HG03045 (cell line): ENCODE measurements around the gene FYN.
"Not testable (repeated sequence)": the region's sequence is repeated elsewhere in the genome, so short reads cannot be mapped to it uniquely, and the experiment has no call there.

Source experiments
- ATAC-seq: cut with Tn5 transposase; IDR thresholded peaks from one replicate; pipeline ENCODE4 v1.9.1; 2021; ENCODE audit warnings: mild to moderate bottlenecking, moderate library complexity; ENCODE audit not compliant: unreplicated experiment

Gene FYN

DNA sequence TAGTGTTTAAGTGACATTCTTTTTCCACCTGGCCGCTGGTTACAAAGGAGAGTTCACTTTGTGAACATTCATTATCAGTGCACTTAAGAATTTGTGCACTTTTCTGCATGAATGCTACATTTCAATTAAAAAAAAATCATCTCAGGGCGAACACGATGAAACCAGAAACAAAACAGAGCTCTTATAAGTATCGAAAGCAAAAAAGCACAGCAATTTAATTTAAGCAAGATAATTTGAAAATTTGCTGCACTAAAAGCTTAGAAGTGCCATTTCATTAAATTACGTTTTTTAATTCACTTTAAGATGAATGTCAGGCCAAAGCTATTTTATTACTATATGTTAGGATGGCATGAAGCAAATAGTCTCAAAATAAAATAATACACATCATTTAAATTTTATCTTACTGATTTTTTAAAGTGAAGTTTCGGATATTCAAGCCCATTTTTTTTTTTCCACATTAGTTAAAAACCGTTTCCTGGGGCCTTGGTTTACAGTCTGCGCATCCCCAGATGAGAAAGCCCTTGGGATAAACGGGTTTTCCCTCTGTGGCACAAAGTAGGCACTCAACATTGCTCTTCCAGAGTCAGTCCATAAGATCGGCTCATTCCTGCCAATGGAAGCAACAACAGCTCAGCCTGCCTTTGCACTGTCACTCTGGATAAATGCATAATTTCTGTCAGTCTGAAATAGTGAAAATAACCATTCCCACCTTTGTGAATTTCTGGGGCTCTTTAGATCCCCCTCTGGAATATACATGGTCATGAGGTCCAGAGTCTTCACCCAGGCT, 80.1 kb downstream of the FYN start:
- no peak for ATAC-seq

DNA sequence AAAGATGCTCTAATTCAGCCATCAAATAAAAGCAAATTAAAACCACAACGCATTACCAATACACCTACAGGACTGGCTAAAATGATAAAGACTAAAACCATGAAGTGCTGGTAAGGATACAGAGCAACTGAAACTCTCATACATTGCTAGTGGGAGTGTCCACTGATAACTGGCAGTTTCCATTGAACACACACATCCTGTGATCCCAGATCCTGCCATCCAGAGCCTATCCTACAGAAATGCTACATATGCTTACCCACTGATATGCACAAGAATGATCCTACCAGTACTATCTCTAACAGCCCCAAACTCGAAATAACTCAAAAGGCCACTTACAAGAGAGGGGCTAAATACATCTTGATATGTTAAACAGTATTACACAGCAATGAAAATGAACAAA, 81.0 kb downstream of the FYN start:
- ATAC-seq, result no peak

DNA sequence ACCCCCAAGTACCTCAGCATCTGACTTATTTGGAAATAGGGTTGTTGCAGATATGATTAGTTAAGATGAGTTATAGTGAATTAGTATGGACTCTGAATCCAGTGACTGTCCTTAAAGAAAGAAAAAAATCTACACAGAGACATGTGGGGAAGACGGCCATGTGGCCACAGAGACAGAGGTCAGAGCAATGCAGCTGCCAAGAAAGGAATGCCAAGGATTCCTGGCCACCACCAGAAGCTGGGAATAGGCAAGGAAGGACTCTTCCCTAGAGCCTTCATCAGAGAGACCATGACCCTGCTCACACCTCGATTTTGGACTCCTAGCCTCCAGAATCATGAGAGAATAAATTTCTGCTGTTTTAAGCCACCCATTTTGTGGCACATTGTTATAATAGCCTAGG, 81.8 kb downstream of the FYN start:
- ATAC-seq, result no peak

DNA sequence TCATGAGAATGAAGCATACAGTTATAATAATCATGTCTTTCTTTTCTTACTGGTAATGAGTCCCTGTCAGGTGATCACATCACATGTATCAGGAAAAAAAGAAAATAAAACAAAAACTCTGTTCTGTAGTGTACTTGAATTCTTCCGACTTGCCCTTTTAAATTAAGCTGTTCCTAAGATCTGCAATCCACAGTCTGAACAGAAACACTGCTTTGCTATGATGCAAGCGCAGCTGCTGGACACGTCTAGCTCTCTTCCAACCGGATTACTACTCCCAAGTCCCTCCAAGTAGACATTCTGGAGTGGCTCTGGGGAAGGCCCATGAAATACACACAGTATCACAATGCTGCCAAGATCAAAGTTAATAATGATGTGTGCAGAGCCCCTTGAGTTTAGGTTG, 83.7 kb downstream of the FYN start:
- ATAC-seq, result no peak

DNA sequence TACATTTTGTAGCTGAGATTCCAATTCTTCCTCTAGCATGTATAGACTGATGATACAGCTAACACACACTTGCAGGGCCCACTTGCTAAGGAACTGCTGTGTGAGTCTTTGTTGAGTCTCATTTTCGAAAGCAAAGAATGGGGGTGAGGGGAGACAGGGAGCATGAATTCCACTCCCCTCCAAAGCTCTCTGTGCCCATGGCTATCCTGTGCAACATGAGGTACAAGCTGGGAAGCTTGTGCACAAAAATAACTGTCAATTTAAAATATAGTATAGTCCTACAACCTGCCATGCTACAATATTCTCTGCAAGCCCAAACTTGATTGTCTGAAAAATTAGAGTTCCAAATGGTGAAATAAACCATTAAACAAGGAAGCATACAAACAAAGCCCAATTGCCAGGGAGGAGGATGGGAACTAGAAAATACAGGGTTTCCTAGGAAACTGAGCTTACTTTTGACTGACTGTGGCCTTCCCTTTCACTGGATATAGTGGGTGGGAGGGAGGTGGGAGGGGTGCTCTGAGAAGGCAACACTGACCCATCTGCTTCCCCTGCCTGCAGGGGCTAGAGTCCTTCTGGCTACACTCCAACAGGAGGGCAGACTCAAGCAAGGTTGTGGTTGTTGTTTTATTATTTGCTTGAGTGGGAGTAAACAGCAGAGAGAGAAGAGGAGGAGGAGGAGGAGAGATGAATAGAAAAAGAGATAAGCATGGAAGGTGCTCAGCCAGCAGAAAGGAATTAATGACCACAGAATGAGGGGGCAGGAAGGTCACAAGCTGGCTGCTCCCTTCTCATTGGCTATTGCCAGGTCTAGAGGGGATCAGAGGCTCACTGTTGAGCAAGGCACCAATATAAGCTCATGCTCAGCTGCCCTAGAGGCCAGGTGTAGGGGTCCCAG, 84.6 kb downstream of the FYN start:
- ATAC-seq, result no peak

DNA sequence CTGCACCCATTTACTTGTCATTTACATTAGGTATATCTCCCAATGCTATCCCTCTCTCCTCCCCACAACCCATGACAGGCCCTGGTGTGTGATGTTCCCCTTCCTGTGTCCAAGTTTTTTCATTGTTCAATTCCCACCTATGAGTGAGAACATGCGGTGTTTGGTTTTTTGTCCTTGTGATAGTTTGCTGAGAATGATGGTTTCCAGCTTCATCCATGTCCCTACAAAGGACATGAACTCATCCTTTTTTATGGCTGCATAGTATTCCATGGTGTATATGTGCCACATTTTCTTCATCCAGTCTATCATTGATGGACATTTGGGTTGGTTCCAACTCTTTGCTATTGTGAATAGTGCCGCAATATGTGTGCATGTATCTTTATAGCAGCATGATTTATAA, 87.1 kb downstream of the FYN start:
- not testable (repeated sequence) for ATAC-seq

DNA sequence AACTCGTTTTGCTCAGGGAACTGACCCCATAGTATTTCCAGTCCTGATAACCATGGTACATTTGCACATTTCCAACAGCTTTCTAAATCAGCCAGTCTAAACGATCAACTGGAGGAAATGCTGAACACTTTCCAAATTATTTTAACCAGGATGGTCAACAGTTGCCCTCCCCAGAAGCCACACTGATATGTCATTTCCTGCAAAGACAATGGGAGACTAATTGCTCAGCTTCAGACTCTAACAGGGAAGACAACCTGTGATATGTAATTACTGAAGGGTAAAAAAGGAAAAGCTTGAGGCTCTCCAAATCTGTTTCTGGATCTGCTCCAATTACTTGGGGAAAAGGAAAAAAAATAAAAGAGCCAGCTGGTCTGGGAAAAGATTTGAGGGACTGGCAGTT, 88.8 kb downstream of the FYN start:
- no peak for ATAC-seq

DNA sequence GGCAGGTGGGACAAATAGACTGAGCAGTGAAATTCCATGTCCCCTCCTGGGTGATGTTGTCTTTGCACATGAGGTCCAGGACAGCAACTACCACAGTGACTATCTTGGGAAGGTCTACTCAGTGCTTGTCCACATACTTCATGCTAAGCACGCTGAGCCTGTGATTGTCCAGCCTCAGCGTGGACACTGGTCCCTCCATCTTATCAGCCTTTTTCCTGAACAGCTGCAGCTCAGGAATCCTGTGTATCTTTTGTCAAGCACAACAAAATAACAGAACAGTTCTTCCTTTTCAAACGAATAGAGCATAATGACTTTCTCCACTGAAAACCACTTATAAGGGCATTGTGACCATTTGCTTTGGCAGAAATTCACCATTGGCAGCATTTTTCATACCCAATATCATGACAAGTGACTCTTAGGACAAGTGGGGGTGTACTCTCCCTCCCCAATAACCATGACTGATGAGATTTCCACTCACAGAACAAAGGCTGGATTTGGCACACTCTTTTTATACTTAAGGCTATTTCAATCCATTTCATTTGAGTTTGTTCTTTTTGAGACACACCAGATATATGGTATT, 90.3 kb downstream of the FYN start:
- ATAC-seq, result no peak

DNA sequence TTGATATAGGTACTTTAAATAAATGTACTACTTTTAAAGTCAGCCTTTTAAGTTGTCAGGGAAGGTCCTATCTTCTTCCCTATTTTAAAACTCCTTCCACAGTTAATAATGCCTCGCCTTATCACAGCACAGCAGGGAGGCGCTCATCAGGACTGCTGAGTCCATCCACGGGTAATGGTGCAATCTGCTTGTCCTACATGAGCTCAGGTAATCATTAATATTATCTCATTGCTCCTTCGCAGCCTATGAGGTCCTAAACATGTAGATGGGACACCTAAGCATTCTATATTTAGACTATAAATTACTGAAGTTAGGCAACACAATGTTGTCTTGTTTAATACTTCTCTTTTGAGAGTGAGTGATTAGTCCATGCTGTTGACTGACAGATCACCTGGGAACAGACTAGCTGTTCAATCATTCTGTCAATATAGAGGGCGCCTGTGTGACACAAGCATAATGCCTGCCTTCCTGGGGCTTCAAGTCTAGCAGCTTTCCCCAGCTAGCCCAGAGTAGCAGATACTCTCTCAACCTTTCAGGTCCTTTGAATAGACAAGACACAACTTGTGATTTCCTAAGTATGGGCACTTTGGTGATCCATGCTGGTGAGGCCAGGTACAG, 91.0 kb downstream of the FYN start:
- no peak for ATAC-seq

DNA sequence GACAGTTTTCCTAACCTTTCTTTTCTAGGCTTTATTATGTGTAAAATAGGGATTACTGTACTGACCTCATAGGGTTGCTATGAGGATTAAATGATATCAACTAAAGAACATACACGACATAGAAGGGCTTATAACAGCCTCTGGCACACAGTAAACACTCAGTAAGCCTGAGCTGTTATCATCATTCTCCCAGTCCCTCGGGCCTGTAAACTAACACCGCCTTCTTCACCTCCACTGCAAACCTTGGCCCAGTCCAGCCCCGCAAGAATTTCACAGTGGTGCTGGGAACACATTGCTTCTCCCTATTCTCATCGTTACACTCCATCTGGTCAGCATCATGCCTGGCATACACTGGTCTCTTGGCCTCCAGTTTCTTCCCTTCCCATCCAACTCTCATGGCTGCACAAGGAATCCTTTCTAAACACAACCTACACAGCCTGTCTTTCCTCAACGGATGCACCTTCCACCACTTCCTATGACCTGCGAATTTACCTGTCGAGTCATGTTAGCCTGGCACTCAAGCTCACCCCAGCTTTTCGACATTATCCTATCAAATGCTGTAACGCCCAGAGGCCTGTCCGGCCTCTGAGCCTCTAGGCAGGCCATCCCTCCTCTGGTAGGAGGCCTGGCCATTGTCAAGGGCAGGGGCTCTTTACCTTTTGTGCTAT, 92.1 kb downstream of the FYN start:
- ATAC-seq, result no peak

DNA sequence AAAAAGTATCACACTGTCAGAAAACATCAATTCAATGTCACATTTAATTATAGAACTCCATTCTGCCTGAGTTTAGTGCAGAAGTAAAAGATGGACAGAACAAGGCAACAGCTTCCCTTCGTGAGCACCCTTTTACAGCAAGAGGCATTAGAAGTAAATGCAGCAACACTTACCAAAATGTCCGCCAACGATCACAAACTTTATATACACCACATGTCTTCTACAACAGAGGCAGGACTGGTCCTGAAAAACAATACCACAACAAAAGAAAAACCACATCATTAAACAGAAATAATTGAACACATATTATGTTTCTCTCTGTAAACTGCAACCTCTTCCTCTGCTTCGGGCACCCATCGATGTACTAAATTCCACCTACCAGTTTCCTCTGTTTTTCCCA, 92.9 kb downstream of the FYN start:
- ATAC-seq, result no peak

DNA sequence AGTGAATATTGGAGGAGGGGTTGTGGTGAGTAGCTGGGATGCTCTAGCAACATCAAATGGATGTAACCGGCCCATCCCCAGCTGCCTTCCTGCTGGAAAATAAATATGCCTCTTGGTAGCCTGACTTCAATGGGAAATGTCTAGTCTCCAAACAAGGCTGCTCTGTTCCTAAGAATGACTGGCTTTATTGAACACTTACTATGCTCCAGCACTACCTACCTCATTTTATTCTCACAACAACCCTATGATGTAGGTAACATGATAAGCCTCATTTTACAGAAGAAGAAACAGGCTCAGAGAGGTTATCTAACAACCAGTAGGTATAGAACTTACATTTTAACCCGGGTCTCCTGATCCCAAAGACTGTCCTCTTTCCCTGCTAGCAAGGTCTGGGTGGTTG, 93.6 kb downstream of the FYN start:
- ATAC-seq, result no peak

DNA sequence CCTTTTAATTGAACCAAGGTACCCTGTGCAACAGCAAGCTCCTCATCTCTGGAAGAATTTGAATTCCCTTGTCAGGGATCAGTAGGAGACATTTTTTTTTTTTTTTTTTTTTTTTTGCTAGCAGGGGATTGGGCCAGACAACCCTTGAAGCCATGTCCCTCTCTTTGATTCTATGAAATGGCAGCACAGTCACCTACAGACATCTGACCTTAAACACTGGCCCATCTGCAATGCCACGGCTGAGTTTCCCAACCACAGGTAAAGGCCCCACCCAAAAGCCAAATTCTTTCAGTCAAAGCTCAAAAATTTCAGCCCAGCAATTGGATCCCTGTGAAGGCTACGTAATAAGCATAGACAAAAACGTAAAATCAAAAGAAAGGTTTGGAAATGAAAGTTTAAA, 94.2 kb downstream of the FYN start:
- ATAC-seq, result no peak

DNA sequence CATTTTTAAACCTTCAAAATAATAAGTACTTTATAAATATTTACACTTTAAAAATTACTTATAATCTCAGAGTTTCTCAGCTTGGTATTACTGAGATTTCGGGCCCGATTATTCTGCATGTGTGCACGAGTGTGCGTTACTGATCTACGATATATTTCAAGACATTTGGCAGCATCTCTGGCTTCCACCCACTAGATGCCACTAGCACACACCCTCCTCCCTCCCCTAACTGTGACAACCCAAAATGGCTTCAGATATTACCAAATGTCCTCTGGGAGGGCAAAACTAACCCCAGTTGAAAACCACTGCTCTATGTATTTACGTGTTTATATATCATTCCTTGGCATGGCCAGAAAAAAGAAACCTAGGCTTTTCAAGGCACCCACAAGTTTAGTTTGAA, 95.9 kb downstream of the FYN start:
- ATAC-seq, result no peak

DNA sequence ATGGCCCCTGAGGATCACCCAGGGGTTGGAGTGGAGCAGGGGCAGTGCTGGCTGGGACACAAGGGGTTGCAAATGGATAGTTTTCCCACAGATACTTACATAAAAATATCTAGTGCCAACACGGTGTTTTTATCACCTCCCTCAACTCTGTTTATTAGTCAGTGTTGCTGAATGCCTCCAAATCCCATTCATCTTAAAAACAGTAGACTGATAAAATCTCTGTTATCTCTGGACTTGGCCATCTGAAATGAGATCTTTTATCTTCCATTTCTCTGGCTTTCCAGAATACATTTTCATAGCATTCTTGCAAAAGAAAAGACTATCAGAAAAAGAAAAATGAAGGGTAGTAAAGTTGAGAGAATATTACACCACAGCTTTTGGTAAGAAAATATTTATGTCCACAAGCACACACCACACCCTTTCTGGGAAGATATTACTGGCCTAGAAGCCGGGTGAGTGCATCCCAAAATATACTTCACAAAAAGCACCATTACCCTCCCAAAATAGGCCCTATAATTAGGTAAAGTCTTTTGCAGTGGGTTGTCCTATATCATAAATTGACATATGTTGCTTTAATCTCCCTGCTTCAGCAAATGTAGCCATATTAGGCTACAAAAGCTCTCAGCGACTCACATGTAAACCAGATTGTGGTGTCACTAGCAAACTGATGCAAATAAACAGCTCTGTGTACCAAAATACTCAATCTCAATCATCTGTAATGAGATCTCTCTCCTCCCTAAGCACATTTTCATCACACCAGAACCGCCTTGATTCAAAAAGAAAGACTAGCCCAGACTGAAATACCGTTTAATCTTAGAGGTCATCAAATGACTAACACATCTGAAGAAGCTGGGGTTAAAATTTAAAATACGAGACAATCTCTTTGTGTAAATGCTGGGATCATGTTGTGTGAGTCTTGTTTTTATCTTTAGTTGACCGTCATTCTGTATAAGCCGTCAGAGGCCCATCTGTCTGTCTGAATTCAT, 96.7 kb downstream of the FYN start:
- ATAC-seq, result no peak

DNA sequence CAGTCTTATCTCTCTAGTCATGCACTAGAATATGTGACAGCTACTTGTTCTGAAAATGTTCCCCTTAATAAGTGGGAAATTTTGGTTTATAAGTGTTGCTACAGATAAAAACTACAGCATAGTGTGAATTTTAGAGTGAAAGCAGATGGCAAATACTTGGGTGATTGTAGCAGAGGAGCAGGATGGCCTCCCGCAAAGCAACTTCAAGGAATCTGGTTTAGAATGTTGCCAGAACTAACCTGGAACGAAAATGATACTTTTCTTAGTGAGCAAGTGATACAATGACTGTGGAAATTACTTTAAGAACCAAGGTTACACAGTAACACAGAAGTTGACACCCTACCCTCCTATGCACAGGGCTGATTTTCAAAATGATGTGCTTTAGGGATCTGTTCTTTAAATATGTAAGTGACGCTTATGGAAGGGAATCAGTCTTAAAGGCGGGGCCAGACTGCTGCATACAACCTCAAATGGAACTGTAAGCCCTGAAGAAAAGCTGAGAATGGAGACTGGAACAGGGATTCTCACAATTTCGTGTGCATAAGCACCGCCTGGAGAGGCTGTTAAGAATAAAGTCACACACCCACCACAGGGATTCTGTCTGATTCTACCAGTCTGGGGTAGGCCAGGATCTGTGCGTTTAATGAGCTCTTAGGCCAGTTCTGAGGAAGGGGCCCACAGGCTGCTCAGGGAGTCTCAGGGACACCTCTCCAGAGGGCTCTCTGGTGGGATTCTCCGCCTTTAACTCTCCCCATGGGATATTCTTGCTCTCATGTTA, 97.9 kb downstream of the FYN start:
- no peak for ATAC-seq

DNA sequence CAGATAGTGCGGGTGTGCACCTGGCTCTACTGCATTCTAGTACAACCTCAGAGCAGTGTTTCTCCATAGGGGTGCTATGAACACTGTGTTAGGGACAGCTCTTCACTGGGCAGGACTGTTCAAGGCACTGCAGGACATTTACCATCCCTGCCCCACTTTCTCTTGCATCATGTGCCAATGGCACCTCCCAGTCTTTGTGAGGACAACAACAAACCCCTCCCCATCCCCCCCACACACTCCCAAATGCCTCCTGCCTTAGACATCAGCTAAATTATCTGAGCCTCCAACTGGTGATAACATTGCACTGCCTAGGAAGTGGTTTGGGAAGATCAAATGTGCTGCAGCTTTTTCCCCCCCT, 98.9 kb downstream of the FYN start:
- ATAC-seq, result no peak

DNA sequence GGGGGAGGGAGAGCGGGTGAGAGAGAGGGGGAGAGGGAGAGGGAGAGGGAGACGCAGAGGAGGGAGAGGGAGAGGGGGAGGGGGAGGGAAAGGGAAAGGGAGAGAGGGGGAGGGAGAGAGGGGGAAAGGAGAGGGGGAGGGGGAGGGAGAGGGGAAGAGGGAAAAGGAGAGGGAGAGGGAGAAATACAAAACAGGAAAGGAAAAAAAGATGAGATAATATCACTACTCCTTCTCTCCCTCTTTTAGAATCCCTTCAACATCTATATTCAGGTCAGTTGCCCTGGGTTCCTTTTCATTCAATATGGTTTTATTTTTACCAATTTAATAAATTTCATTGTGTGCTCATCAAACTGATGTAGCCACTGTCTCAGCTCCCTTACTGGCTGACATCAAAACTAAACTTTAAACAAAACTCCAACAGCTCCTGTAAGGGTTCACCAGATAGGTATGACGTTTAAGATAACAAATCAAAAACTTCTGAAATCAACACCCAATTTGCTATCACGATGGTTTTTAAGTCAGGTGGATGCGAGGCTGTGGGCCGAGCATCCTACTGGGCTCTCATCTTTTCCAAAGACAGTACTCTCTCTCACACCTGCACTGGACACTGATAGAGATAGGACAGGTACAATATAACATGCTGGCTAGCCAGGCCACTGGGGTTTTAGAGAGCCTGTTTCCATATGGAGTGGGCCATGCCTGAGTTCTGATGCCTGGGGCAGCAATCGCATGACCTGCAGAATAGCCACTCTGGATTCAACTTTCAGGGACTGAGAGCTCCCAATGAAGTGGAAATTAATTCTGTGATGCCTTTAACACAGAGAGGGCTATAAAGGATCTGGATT, 99.5 kb downstream of the FYN start:
- ATAC-seq, result no peak
